WTC11 (cell line): ENCODE measurements around the gene SLC6A5. TPM values are rescaled to one million over a fixed set of nuclear protein-coding genes. Genes with fewer than 3 reads are reported as not detected.

Source experiments
- ATAC-seq: fragments of 200-7000 bp; cut with Tn5 transposase; 2 replicates; pipeline ENCODE4 v1.10.0; 2021; ENCODE audit warnings: mild to moderate bottlenecking, moderate library complexity
- CTCF ChIA-PET: fragments of 300-600 bp; sonication (Branson Sonifier 250); formaldehyde crosslinking; loops from one replicate; lab custom pipeline; 2021; ENCODE audit warnings: antibody characterized with exemption; lab: Charles Lee
- POLR2A ChIA-PET: fragments of 350-600 bp; sonication (Branson Sonifier 250); formaldehyde crosslinking; loops from one replicate; lab custom pipeline; 2021; ENCODE audit warnings: antibody characterized with exemption; lab: Charles Lee
- DNase-seq: peaks from one replicate; pipeline ENCODE4 v3.0.0; 2021; ENCODE audit warnings: low spot score
- H3K27ac Mint-ChIP-seq: 2 replicates; pipeline ENCODE4 v1.8.0; 2021; ENCODE audit warnings: mixed read lengths
- H3K27me3 Mint-ChIP-seq: 2 replicates; pipeline ENCODE4 v1.8.0; 2021; ENCODE audit warnings: low read depth, mild to moderate bottlenecking, moderate library complexity, mixed read lengths
- H3K36me3 Mint-ChIP-seq: 2 replicates; pipeline ENCODE4 v1.8.0; 2021; ENCODE audit warnings: mixed read lengths
- H3K4me1 Mint-ChIP-seq: 2 replicates; pipeline ENCODE4 v1.8.0; 2022; ENCODE audit warnings: mixed read lengths
- H3K4me3 Mint-ChIP-seq: 2 replicates; pipeline ENCODE4 v1.8.0; 2021; ENCODE audit warnings: mild to moderate bottlenecking, moderate library complexity, mixed read lengths
- H3K9me3 Mint-ChIP-seq: 2 replicates; pipeline ENCODE4 v1.8.0; 2021; ENCODE audit warnings: mixed read lengths
- FOXJ3 ChIP-seq: sonication (generic); formaldehyde crosslinking; IDR thresholded peaks from 2 replicates; pipeline ENCODE4 v1.9.0; 2021; ENCODE audit warnings: missing genetic modification reagents, mild to moderate bottlenecking, borderline replicate concordance
- GABPB1 ChIP-seq: sonication (generic); formaldehyde crosslinking; IDR thresholded peaks from 2 replicates; pipeline ENCODE4 v1.8.1; 2023; ENCODE audit warnings: mild to moderate bottlenecking, missing genetic modification reagents
- JUN ChIP-seq: sonication (generic); formaldehyde crosslinking; IDR thresholded peaks from 2 replicates; pipeline ENCODE4 v1.8.0; 2023; ENCODE audit warnings: mild to moderate bottlenecking, missing genetic modification reagents
- KAT7 ChIP-seq: sonication (generic); formaldehyde crosslinking; IDR thresholded peaks from 2 replicates; pipeline ENCODE4 v1.8.1; 2023; ENCODE audit warnings: missing genetic modification reagents, mild to moderate bottlenecking, borderline replicate concordance
- MYBL2 ChIP-seq: sonication (generic); formaldehyde crosslinking; IDR thresholded peaks from 2 replicates; pipeline ENCODE4 v1.8.1; 2023; ENCODE audit warnings: mild to moderate bottlenecking, moderate library complexity, missing genetic modification reagents
- NFE2L1 ChIP-seq: sonication (generic); formaldehyde crosslinking; IDR thresholded peaks from 2 replicates; pipeline ENCODE4 v1.8.1; 2023; ENCODE audit warnings: missing genetic modification reagents
- RELA ChIP-seq: sonication (generic); formaldehyde crosslinking; IDR thresholded peaks from 2 replicates; pipeline ENCODE4 v1.8.1; 2022; ENCODE audit warnings: missing genetic modification reagents, mild to moderate bottlenecking, borderline replicate concordance
- SMAD3 ChIP-seq: sonication (generic); formaldehyde crosslinking; IDR thresholded peaks from 2 replicates; pipeline ENCODE4 v1.8.0; 2022; ENCODE audit warnings: missing genetic modification reagents, mild to moderate bottlenecking, borderline replicate concordance
- ZNF263 ChIP-seq: sonication (generic); formaldehyde crosslinking; IDR thresholded peaks from 2 replicates; pipeline ENCODE4 v1.8.1; 2022; ENCODE audit warnings: low read depth, mild to moderate bottlenecking, moderate library complexity, missing genetic modification reagents
- total RNA-seq: library from RNA; stranded (reverse); gene quantifications from 3 replicates; pipeline ENCODE4 v1.2.3, GENCODE V29; 2021
- TF ChIP-seq, protein P1 (sequence below): sonication (generic); formaldehyde crosslinking; IDR thresholded peaks from 2 replicates; pipeline ENCODE4 v1.8.0; 2023; ENCODE audit warnings: missing genetic modification reagents, mild to moderate bottlenecking, borderline replicate concordance
- TF ChIP-seq, protein P2 (sequence below): sonication (generic); formaldehyde crosslinking; IDR thresholded peaks from 2 replicates; pipeline ENCODE4 v1.8.0; 2022; ENCODE audit warnings: mild to moderate bottlenecking, missing genetic modification reagents
- TF ChIP-seq, protein P3 (sequence below): fragments of 250-450 bp; sonication (Bioruptor Pico); conservative IDR thresholded peaks from 2 replicates; pipeline ENCODE4 v1.9.0; 2021; ENCODE audit warnings: mild to moderate bottlenecking
- TF ChIP-seq, protein P4 (sequence below): fragments of 250-450 bp; sonication (Bioruptor Pico); IDR thresholded peaks from 2 replicates; pipeline ENCODE4 v1.9.0; 2021; ENCODE audit warnings: mild to moderate bottlenecking
- TF ChIP-seq, protein P5 (sequence below): fragments of 250-450 bp; sonication (Bioruptor Pico); IDR thresholded peaks from 2 replicates; pipeline ENCODE4 v1.9.0; 2021; ENCODE audit warnings: mild to moderate bottlenecking
- TF ChIP-seq, protein P6 (sequence below): sonication (generic); formaldehyde crosslinking; conservative IDR thresholded peaks from 2 replicates; pipeline ENCODE4 v1.8.1; 2022; ENCODE audit warnings: mild to moderate bottlenecking, missing genetic modification reagents
- TF ChIP-seq, protein P7 (sequence below): fragments of 250-450 bp; sonication (Bioruptor Pico); IDR thresholded peaks from 2 replicates; pipeline ENCODE4 v1.9.0; 2021; ENCODE audit warnings: moderate library complexity, mild to moderate bottlenecking, inconsistent platforms, borderline replicate concordance
- TF ChIP-seq, protein P8 (sequence below): sonication (generic); formaldehyde crosslinking; IDR thresholded peaks from 2 replicates; pipeline ENCODE4 v1.8.1; 2023; ENCODE audit warnings: mild to moderate bottlenecking, missing genetic modification reagents, moderate library complexity

Gene SLC6A5
- total RNA-seq, 1 experiment from 2014 or later: not detected

DNA sequence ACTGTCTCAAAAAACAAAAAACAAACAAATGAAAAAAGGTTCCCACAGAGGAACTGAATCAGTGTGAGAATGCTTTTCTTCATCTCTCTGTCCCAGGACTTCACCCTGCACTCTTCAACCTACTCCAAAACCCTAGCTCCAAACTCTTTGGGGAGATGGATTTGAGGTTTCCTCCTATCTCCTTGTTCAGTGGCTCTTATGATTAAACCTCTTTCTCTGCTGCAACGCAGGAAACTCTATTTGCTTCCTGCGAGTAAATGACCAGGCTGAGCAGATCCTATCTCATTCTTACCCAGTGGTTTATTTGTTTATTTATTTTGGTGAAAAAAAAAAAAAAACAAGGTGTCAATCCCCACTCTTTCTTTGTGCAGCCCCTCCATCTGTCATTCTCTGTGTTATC, 12.0 kb downstream of the SLC6A5 start (continued):
- TF ChIP-seq, protein P1, sequence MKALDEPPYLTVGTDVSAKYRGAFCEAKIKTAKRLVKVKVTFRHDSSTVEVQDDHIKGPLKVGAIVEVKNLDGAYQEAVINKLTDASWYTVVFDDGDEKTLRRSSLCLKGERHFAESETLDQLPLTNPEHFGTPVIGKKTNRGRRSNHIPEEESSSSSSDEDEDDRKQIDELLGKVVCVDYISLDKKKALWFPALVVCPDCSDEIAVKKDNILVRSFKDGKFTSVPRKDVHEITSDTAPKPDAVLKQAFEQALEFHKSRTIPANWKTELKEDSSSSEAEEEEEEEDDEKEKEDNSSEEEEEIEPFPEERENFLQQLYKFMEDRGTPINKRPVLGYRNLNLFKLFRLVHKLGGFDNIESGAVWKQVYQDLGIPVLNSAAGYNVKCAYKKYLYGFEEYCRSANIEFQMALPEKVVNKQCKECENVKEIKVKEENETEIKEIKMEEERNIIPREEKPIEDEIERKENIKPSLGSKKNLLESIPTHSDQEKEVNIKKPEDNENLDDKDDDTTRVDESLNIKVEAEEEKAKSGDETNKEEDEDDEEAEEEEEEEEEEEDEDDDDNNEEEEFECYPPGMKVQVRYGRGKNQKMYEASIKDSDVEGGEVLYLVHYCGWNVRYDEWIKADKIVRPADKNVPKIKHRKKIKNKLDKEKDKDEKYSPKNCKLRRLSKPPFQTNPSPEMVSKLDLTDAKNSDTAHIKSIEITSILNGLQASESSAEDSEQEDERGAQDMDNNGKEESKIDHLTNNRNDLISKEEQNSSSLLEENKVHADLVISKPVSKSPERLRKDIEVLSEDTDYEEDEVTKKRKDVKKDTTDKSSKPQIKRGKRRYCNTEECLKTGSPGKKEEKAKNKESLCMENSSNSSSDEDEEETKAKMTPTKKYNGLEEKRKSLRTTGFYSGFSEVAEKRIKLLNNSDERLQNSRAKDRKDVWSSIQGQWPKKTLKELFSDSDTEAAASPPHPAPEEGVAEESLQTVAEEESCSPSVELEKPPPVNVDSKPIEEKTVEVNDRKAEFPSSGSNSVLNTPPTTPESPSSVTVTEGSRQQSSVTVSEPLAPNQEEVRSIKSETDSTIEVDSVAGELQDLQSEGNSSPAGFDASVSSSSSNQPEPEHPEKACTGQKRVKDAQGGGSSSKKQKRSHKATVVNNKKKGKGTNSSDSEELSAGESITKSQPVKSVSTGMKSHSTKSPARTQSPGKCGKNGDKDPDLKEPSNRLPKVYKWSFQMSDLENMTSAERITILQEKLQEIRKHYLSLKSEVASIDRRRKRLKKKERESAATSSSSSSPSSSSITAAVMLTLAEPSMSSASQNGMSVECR (CRISPR knock-in tag): no peak
- no peak for TF ChIP-seq JUN (CRISPR knock-in tag)
- TF ChIP-seq, protein P2, sequence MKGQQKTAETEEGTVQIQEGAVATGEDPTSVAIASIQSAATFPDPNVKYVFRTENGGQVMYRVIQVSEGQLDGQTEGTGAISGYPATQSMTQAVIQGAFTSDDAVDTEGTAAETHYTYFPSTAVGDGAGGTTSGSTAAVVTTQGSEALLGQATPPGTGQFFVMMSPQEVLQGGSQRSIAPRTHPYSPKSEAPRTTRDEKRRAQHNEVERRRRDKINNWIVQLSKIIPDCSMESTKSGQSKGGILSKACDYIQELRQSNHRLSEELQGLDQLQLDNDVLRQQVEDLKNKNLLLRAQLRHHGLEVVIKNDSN (CRISPR knock-in tag): no peak
- TF ChIP-seq, protein P3, sequence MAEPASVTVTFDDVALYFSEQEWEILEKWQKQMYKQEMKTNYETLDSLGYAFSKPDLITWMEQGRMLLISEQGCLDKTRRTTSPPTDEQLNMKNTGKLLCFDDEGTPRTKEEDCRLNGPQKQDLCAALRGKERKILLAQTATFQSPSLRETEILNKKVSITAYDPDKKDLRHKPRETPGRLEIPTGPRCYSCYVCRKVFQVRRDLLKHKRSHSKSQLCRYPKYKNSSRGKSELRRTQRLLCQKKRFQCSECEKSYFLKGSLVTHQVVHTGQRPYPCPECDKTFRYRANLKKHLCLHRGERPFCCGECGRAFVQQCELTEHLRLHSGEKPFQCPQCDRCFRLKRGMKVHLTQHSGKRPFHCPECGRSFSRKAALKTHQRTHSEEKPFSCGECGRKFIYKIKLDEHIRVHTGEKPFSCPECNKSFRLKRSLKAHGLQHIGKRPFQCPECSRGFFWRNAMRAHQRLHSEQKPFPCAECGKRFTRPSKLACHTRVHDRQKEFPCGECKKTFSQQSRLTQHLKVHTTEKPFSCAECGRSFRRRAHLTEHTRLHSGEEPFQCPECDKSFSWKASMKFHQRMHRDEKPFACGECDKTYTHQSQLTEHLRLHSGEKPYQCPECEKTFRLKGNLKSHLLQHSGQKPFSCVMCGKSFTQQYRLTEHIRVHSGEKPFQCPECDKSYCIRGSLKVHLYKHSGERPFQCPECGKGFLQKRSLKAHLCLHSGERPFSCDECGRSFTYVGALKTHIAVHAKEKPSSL (CRISPR knock-in tag): no peak

DNA sequence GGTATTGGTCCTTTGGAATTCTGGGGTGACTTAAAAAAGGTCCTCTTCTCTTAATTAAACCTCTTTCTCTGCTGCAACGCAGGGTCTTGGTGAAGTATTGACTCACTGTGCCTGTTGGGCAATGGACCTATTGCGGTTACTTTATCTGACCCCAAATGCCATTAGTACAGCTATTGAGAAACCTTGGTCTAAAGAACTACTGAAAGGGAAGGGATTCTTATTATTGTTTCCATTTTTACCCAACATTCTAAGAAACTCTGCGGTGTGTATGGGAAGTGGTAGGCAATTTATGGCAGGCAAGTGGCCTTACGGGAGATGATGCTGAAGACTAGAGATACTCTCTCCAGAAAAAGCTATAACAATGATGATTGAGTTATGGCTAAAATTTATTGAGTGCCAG, 12.5 kb downstream of the SLC6A5 start:
- no peaks in the 10 kb centered on the region for H3K36me3 Mint-ChIP-seq
- H3K4me1 Mint-ChIP-seq: peaks cover 24% of the 10 kb centered on the region
- no peak overlapping the region for H3K27ac Mint-ChIP-seq
- no peaks in the 10 kb centered on the region for H3K9me3 Mint-ChIP-seq
- CTCF ChIA-PET: interaction anchor here (1.0 kb wide), 1 partner anchor 10 kb away, joined by 3 read pairs; no protein-coding TSS in a partner anchor
- POLR2A ChIA-PET: no interaction called here
- H3K27me3 Mint-ChIP-seq: peaks cover 49% of the 10 kb centered on the region
- DNase-seq (no peak), ATAC-seq (no peak)
- H3K4me3 Mint-ChIP-seq: no peak overlapping the region
- no peak for TF ChIP-seq ZNF263 (CRISPR knock-in tag)
- no peak for TF ChIP-seq SMAD3 (CRISPR knock-in tag)
- TF ChIP-seq, protein P2 (CRISPR knock-in tag): no peak
- TF ChIP-seq KAT7 (CRISPR knock-in tag): no peak
- TF ChIP-seq, protein P1 (CRISPR knock-in tag): no peak
- TF ChIP-seq NFE2L1 (CRISPR knock-in tag): no peak
- TF ChIP-seq, protein P4, sequence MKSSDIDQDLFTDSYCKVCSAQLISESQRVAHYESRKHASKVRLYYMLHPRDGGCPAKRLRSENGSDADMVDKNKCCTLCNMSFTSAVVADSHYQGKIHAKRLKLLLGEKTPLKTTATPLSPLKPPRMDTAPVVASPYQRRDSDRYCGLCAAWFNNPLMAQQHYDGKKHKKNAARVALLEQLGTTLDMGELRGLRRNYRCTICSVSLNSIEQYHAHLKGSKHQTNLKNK (CRISPR knock-in tag): no peak
- TF ChIP-seq, protein P5, sequence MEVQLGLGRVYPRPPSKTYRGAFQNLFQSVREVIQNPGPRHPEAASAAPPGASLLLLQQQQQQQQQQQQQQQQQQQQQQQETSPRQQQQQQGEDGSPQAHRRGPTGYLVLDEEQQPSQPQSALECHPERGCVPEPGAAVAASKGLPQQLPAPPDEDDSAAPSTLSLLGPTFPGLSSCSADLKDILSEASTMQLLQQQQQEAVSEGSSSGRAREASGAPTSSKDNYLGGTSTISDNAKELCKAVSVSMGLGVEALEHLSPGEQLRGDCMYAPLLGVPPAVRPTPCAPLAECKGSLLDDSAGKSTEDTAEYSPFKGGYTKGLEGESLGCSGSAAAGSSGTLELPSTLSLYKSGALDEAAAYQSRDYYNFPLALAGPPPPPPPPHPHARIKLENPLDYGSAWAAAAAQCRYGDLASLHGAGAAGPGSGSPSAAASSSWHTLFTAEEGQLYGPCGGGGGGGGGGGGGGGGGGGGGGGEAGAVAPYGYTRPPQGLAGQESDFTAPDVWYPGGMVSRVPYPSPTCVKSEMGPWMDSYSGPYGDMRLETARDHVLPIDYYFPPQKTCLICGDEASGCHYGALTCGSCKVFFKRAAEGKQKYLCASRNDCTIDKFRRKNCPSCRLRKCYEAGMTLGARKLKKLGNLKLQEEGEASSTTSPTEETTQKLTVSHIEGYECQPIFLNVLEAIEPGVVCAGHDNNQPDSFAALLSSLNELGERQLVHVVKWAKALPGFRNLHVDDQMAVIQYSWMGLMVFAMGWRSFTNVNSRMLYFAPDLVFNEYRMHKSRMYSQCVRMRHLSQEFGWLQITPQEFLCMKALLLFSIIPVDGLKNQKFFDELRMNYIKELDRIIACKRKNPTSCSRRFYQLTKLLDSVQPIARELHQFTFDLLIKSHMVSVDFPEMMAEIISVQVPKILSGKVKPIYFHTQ (CRISPR knock-in tag): no peak
- TF ChIP-seq FOXJ3 (CRISPR knock-in tag): no peak
- no peak for TF ChIP-seq MYBL2
- TF ChIP-seq, protein P6, sequence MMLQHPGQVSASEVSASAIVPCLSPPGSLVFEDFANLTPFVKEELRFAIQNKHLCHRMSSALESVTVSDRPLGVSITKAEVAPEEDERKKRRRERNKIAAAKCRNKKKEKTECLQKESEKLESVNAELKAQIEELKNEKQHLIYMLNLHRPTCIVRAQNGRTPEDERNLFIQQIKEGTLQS (CRISPR knock-in tag): no peak
- no peak for TF ChIP-seq RELA
- no peak for TF ChIP-seq GABPB1
- TF ChIP-seq, protein P7, sequence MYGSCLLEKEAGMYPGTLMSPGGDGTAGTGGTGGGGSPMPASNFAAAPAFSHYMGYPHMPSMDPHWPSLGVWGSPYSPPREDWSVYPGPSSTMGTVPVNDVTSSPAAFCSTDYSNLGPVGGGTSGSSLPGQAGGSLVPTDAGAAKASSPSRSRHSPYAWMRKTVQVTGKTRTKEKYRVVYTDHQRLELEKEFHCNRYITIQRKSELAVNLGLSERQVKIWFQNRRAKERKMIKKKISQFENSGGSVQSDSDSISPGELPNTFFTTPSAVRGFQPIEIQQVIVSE (CRISPR knock-in tag): no peak
- TF ChIP-seq, protein P8, sequence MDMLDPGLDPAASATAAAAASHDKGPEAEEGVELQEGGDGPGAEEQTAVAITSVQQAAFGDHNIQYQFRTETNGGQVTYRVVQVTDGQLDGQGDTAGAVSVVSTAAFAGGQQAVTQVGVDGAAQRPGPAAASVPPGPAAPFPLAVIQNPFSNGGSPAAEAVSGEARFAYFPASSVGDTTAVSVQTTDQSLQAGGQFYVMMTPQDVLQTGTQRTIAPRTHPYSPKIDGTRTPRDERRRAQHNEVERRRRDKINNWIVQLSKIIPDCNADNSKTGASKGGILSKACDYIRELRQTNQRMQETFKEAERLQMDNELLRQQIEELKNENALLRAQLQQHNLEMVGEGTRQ (CRISPR knock-in tag): no peak
